GM23338 (cell line): ENCODE measurements around the gene BICRAL. TPM values are rescaled to one million over a fixed set of nuclear protein-coding genes. Genes with fewer than 3 reads are reported as not detected.

Experiments
- ATAC-seq: fragments of 200-7000 bp; cut with Tn5 transposase; 3 replicates; pipeline ENCODE4 v1.9.1; 2020
- DNase-seq: peaks from one replicate; pipeline ENCODE4 v3.0.0-alpha.2; 2015; ENCODE audit warnings: low spot score
- H2AFZ ChIP-seq: fragments of 200-600 bp; sonication (generic); 2 replicates; pipeline ENCODE4 v1.8.0; 2016; ENCODE audit warnings: antibody characterized with exemption, mild to moderate bottlenecking, moderate library complexity
- H3F3A ChIP-seq: fragments of 200-600 bp; sonication (generic); replicated peaks from 2 replicates; pipeline ENCODE4 v1.8.0; 2017; ENCODE audit warnings: antibody characterized with exemption, mixed run types, low read depth
- H3K27ac ChIP-seq: fragments of 200-600 bp; sonication (generic); 2 replicates; pipeline ENCODE4 v1.6.1; 2016; ENCODE audit warnings: low read depth
- H3K27me3 ChIP-seq: fragments of 200-600 bp; sonication (generic); 2 replicates; pipeline ENCODE4 v1.8.0; 2016; ENCODE audit warnings: mild to moderate bottlenecking, mixed run types, moderate library complexity; ENCODE audit not compliant: insufficient read depth
- H3K36me3 ChIP-seq: fragments of 200-600 bp; sonication (generic); 2 replicates; pipeline ENCODE4 v1.8.0; 2016; ENCODE audit warnings: mild to moderate bottlenecking; ENCODE audit not compliant: insufficient read depth
- H3K4me1 ChIP-seq: fragments of 200-600 bp; sonication (generic); 2 replicates; pipeline ENCODE4 v1.8.0; 2016; ENCODE audit warnings: mild to moderate bottlenecking, moderate library complexity; ENCODE audit not compliant: insufficient read depth
- H3K4me2 ChIP-seq: fragments of 200-600 bp; sonication (generic); 2 replicates; pipeline ENCODE4 v1.7.1; 2017; ENCODE audit warnings: mixed run types
- H3K4me3 ChIP-seq: fragments of 200-600 bp; sonication (generic); 2 replicates; pipeline ENCODE4 v1.6.1; 2016; ENCODE audit warnings: mixed run types
- H3K79me2 ChIP-seq: fragments of 200-600 bp; sonication (generic); replicated peaks from 2 replicates; pipeline ENCODE4 v1.8.0; 2017; ENCODE audit warnings: mild to moderate bottlenecking; ENCODE audit not compliant: insufficient read depth
- H3K9me2 ChIP-seq: fragments of 200-600 bp; sonication (generic); 2 replicates; pipeline ENCODE4 v1.8.0; 2017; ENCODE audit not compliant: insufficient read depth
- H4K20me1 ChIP-seq: fragments of 200-600 bp; sonication (generic); replicated peaks from 2 replicates; pipeline ENCODE4 v1.8.0; 2017; ENCODE audit warnings: mild to moderate bottlenecking; ENCODE audit not compliant: insufficient read depth
- H3K27ac Mint-ChIP-seq: 2 replicates; pipeline ENCODE4 v1.8.0; 2020; ENCODE audit warnings: inconsistent platforms, mild to moderate bottlenecking, moderate library complexity, mixed read lengths
- H3K27me3 Mint-ChIP-seq: 3 replicates; pipeline ENCODE4 v1.8.0; 2022; ENCODE audit warnings: low read depth, mild to moderate bottlenecking, moderate library complexity, mixed read lengths, inconsistent platforms; ENCODE audit not compliant: insufficient read depth, poor library complexity
- H3K36me3 Mint-ChIP-seq: 3 replicates; pipeline ENCODE4 v1.8.0; 2021; ENCODE audit warnings: low read depth, mild to moderate bottlenecking, inconsistent platforms, moderate library complexity, mixed read lengths
- H3K4me1 Mint-ChIP-seq: 3 replicates; pipeline ENCODE4 v1.8.0; 2020; ENCODE audit warnings: mild to moderate bottlenecking, inconsistent platforms, mixed read lengths
- H3K4me3 Mint-ChIP-seq: 3 replicates; pipeline ENCODE4 v1.8.0; 2021; ENCODE audit warnings: moderate library complexity, mild to moderate bottlenecking, inconsistent platforms, mixed read lengths
- H3K9me3 Mint-ChIP-seq: 3 replicates; pipeline ENCODE4 v1.8.0; 2020; ENCODE audit warnings: moderate library complexity, mild to moderate bottlenecking, inconsistent platforms, mixed read lengths
- CREB1 ChIP-seq: fragments of 250-450 bp; sonication (Bioruptor Pico); IDR thresholded peaks from 2 replicates; pipeline ENCODE4 v1.5.0; 2020; ENCODE audit warnings: low read depth, mild to moderate bottlenecking, moderate library complexity
- EZH2phosphoT487 ChIP-seq: fragments of 200-600 bp; sonication (generic); IDR thresholded peaks from one replicate; pipeline ENCODE4 v1.8.1; 2018; ENCODE audit warnings: antibody characterized with exemption; ENCODE audit not compliant: unreplicated experiment
- NANOG ChIP-seq: IDR thresholded peaks from 2 replicates; pipeline ENCODE4 v1.6.1; 2016; ENCODE audit warnings: antibody characterized with exemption, borderline replicate concordance
- ZNF114 ChIP-seq: fragments of 250-450 bp; sonication (Bioruptor Pico); IDR thresholded peaks from 2 replicates; pipeline ENCODE4 v1.5.0; 2020; ENCODE audit warnings: mild to moderate bottlenecking, moderate library complexity
- polyA plus RNA-seq: library from polyadenylated mRNA; unstranded; fragments of >200 nt; fragmentation: Nextera tagmentation; extraction: Ambion mirVana; gene quantifications from 2 replicates; pipeline ENCODE4 v1.2.1, GENCODE V29; 2016
- total RNA-seq: library from RNA; depleted of rRNA; stranded (reverse); fragments of >200 nt; shearing (Covaris generic); gene quantifications from 2 replicates; pipeline ENCODE4 v1.2.3, GENCODE V29; 2014
- TF ChIP-seq, protein P1 (sequence below): fragments of 250-450 bp; sonication (Bioruptor Pico); IDR thresholded peaks from 2 replicates; pipeline ENCODE4 v1.5.0; 2020; ENCODE audit warnings: mild to moderate bottlenecking, moderate library complexity
- TF ChIP-seq, protein P2 (sequence below): IDR thresholded peaks from 2 replicates; pipeline ENCODE4 v1.6.1; 2016; ENCODE audit warnings: antibody characterized with exemption

BICRAL gene
- total and polyA plus RNA-seq, 2 experiments from 2014 or later, result 3.4 to 11.7 TPM

DNA sequence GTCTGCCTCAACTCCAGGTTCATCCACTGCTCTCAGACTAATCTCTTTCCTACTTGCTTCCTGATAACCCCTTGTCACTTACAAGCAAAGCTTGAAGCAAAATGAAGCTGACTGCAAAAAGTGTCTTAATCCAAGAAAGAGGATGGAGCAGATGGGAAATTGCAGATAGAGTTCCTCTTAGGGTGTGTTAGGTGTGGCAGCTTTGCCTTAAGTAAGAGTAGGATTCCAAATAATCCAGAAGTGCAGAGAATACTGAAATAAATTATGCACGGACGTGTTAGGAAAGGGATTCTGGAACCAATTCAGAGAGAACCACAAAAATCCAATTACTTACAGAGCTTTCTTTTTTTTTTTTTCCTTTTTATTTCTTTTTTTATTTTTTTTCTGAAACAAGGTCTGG is 91.5 kb downstream of the BICRAL start (continued):
- TF ChIP-seq ZNF114 (CRISPR knock-in tag), result no peak
- TF ChIP-seq NANOG, result no peak
- no peak for TF ChIP-seq EZH2phosphoT487
- TF ChIP-seq, protein P1, sequence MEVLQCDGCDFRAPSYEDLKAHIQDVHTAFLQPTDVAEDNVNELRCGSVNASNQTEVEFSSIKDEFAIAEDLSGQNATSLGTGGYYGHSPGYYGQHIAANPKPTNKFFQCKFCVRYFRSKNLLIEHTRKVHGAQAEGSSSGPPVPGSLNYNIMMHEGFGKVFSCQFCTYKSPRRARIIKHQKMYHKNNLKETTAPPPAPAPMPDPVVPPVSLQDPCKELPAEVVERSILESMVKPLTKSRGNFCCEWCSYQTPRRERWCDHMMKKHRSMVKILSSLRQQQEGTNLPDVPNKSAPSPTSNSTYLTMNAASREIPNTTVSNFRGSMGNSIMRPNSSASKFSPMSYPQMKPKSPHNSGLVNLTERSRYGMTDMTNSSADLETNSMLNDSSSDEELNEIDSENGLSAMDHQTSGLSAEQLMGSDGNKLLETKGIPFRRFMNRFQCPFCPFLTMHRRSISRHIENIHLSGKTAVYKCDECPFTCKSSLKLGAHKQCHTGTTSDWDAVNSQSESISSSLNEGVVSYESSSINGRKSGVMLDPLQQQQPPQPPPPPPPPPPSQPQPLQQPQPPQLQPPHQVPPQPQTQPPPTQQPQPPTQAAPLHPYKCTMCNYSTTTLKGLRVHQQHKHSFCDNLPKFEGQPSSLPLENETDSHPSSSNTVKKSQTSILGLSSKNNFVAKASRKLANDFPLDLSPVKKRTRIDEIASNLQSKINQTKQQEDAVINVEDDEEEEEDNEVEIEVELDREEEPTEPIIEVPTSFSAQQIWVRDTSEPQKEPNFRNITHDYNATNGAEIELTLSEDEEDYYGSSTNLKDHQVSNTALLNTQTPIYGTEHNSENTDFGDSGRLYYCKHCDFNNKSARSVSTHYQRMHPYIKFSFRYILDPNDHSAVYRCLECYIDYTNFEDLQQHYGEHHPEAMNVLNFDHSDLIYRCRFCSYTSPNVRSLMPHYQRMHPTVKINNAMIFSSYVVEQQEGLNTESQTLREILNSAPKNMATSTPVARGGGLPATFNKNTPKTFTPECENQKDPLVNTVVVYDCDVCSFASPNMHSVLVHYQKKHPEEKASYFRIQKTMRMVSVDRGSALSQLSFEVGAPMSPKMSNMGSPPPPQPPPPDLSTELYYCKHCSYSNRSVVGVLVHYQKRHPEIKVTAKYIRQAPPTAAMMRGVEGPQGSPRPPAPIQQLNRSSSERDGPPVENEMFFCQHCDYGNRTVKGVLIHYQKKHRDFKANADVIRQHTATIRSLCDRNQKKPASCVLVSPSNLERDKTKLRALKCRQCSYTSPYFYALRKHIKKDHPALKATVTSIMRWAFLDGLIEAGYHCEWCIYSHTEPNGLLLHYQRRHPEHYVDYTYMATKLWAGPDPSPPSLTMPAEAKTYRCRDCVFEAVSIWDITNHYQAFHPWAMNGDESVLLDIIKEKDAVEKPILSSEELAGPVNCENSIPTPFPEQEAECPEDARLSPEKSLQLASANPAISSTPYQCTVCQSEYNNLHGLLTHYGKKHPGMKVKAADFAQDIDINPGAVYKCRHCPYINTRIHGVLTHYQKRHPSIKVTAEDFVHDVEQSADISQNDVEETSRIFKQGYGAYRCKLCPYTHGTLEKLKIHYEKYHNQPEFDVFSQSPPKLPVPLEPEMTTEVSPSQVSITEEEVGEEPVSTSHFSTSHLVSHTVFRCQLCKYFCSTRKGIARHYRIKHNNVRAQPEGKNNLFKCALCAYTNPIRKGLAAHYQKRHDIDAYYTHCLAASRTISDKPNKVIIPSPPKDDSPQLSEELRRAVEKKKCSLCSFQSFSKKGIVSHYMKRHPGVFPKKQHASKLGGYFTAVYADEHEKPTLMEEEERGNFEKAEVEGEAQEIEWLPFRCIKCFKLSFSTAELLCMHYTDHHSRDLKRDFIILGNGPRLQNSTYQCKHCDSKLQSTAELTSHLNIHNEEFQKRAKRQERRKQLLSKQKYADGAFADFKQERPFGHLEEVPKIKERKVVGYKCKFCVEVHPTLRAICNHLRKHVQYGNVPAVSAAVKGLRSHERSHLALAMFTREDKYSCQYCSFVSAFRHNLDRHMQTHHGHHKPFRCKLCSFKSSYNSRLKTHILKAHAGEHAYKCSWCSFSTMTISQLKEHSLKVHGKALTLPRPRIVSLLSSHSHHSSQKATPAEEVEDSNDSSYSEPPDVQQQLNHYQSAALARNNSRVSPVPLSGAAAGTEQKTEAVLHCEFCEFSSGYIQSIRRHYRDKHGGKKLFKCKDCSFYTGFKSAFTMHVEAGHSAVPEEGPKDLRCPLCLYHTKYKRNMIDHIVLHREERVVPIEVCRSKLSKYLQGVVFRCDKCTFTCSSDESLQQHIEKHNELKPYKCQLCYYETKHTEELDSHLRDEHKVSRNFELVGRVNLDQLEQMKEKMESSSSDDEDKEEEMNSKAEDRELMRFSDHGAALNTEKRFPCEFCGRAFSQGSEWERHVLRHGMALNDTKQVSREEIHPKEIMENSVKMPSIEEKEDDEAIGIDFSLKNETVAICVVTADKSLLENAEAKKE (CRISPR knock-in tag), result no peak
- TF ChIP-seq, protein P2, sequence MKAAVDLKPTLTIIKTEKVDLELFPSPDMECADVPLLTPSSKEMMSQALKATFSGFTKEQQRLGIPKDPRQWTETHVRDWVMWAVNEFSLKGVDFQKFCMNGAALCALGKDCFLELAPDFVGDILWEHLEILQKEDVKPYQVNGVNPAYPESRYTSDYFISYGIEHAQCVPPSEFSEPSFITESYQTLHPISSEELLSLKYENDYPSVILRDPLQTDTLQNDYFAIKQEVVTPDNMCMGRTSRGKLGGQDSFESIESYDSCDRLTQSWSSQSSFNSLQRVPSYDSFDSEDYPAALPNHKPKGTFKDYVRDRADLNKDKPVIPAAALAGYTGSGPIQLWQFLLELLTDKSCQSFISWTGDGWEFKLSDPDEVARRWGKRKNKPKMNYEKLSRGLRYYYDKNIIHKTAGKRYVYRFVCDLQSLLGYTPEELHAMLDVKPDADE, result no peak

DNA sequence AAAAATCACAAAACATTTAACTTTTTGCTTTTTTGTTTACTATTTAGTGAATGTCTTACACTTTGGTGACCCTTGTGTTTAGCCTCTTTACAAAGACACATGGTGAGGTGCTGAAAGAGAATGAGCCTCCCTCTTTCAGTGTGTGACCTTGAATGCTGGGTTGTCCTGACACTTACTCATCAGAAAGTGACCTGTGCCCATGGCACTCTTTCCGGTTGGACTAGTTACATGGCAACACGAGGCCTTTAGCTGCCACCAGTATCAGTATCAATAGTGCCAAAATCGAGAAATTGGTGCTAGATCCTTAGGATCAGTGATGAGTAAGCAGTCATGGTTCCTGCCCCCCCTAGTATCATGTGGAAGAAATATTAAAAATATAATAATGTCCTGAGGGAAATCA is 95.8 kb downstream of the BICRAL start:
- Mint-ChIP-seq H3K27ac (no peak overlapping the region), H3K9me3 (no peaks in the 10 kb centered on the region; the same call in 2 of the 3 replicates), H3K27me3 (peaks cover 6% of the 10 kb centered on the region), H3K4me1 (no peaks in the 10 kb centered on the region; the same call in 2 of the 3 replicates), H3K4me3 (peak overlapping the region; percentile 43; the same call in 1 of the 3 replicates), H3K36me3 (peaks cover 23% of the 10 kb centered on the region; the same call in 2 of the 3 replicates)
- ATAC-seq, result no peak
- Histone ChIP-seq H3F3A (peaks cover 4% of the 10 kb centered on the region; the same call in 1 of the 2 replicates), H3K9me2 (no peaks in the 10 kb centered on the region), H3K79me2 (peaks cover 28% of the 10 kb centered on the region), H4K20me1 (peaks cover 8% of the 10 kb centered on the region; the same call in 1 of the 2 replicates), H3K4me3 (no peak overlapping the region), H3K4me1 (peaks cover 9% of the 10 kb centered on the region), H3K27ac (no peak overlapping the region), H2AFZ (no peak overlapping the region), H3K27me3 (no peaks in the 10 kb centered on the region), H3K36me3 (peaks cover 20% of the 10 kb centered on the region), H3K4me2 (no peak overlapping the region)
- DNase-seq, result no peak
- TF ChIP-seq CREB1 (CRISPR knock-in tag), result no peak
